HEK293 (cell line): ENCODE data around the gene NLGN3.

Source experiments
- CTCF ChIA-PET: fragments of 350-600 bp; formaldehyde crosslinking; extraction: SDS; loops from one replicate; lab custom pipeline; 2021; ENCODE audit warnings: antibody characterized with exemption; lab: Yijun Ruan, JAX
- POLR2A ChIA-PET: fragments of 300-600 bp; formaldehyde crosslinking; extraction: SDS; loops from one replicate; lab custom pipeline; 2020; ENCODE audit warnings: antibody characterized with exemption, inconsistent platforms; lab: Yijun Ruan, JAX
- H3K27ac ChIP-seq: fragments of 200-500 bp; sonication (Bioruptor generic); 2 replicates; pipeline ENCODE4 v1.5.1; 2014; ENCODE audit warnings: low read depth, low read length, control low read depth, inconsistent platforms; ENCODE audit errors: extremely low read depth
- H3K36me3 ChIP-seq, 2 experiments: fragments of 200-500 bp in 1 of 2; sonication (Bioruptor generic) in 1 of 2; 1 replicate in 1 of 2; 2 replicates in 1 of 2; pipeline ENCODE4 v1.5.1; 2014 to 2017; ENCODE audit warnings: inconsistent platforms in 2 of 2, low read length in 2 of 2; ENCODE audit not compliant: control insufficient read depth in 2 of 2, insufficient read depth in 1 of 2
- H3K4me1 ChIP-seq: fragments of 200-500 bp; sonication (Bioruptor generic); 2 replicates; pipeline ENCODE4 v1.5.1; 2014; ENCODE audit warnings: mild to moderate bottlenecking, low read length, inconsistent platforms; ENCODE audit not compliant: control insufficient read depth, insufficient read depth
- H3K4me3 ChIP-seq: 2 replicates; pipeline ENCODE4 v1.5.1; 2011; ENCODE audit warnings: low read depth, mild to moderate bottlenecking, control low read depth, low read length, moderate library complexity
- H3K9me3 ChIP-seq: fragments of 200-500 bp; sonication (Bioruptor generic); 2 replicates; pipeline ENCODE4 v1.5.1; 2014; ENCODE audit warnings: low read depth, low read length, inconsistent platforms; ENCODE audit not compliant: control insufficient read depth, insufficient read depth
- BCL11A ChIP-seq: fragments of 450-650 bp; formaldehyde crosslinking; IDR thresholded peaks from 2 replicates; pipeline ENCODE4 v1.5.1; 2016; ENCODE audit warnings: low read depth, missing biosample characterization, missing genetic modification characterization
- IKZF3 ChIP-seq: fragments of 450-650 bp; IDR thresholded peaks from 2 replicates; pipeline ENCODE4 v1.5.0; 2018; ENCODE audit warnings: missing biosample characterization, mild to moderate bottlenecking, missing genetic modification characterization, moderate library complexity
- MZF1 ChIP-seq: fragments of 450-650 bp; formaldehyde crosslinking; IDR thresholded peaks from 2 replicates; pipeline ENCODE4 v1.5.1; 2017; ENCODE audit warnings: missing biosample characterization, missing genetic modification characterization, borderline replicate concordance
- PRDM1 ChIP-seq: fragments of 450-650 bp; formaldehyde crosslinking; IDR thresholded peaks from 2 replicates; pipeline ENCODE4; 2016; ENCODE audit warnings: missing biosample characterization, missing genetic modification characterization
- PRDM2 ChIP-seq: fragments of 450-650 bp; formaldehyde crosslinking; IDR thresholded peaks from 2 replicates; pipeline ENCODE4 v1.5.1; 2016; ENCODE audit warnings: missing biosample characterization, missing genetic modification characterization, borderline replicate concordance
- ZBTB49 ChIP-seq: fragments of 450-650 bp; formaldehyde crosslinking; IDR thresholded peaks from 2 replicates; pipeline ENCODE4 v1.5.1; 2016; ENCODE audit warnings: missing biosample characterization, missing genetic modification characterization, low read depth
- ZBTB8A ChIP-seq: fragments of 450-650 bp; formaldehyde crosslinking; IDR thresholded peaks from 2 replicates; pipeline ENCODE4 v1.5.1; 2016; ENCODE audit warnings: missing biosample characterization, missing genetic modification characterization
- ZNF184 ChIP-seq: fragments of 450-650 bp; IDR thresholded peaks from 2 replicates; pipeline ENCODE4 v1.5.1; 2018; ENCODE audit warnings: missing biosample characterization, mild to moderate bottlenecking, missing genetic modification characterization
- ZNF280D ChIP-seq: fragments of 450-650 bp; formaldehyde crosslinking; IDR thresholded peaks from 2 replicates; pipeline ENCODE4 v1.5.1; 2016; ENCODE audit warnings: missing biosample characterization, missing genetic modification characterization
- ZNF404 ChIP-seq: fragments of 450-650 bp; formaldehyde crosslinking; IDR thresholded peaks from 2 replicates; pipeline ENCODE4 v1.5.1; 2017; ENCODE audit warnings: missing biosample characterization, missing genetic modification characterization
- ZNF580 ChIP-seq: fragments of 450-650 bp; formaldehyde crosslinking; IDR thresholded peaks from 2 replicates; pipeline ENCODE4 v1.5.1; 2016; ENCODE audit warnings: missing biosample characterization, missing genetic modification characterization
- ZNF664 ChIP-seq: fragments of 450-650 bp; formaldehyde crosslinking; IDR thresholded peaks from 2 replicates; pipeline ENCODE4 v1.5.1; 2016; ENCODE audit warnings: missing biosample characterization, missing genetic modification characterization
- ZNF707 ChIP-seq: fragments of 450-650 bp; formaldehyde crosslinking; IDR thresholded peaks from 2 replicates; pipeline ENCODE4 v1.5.1; 2016; ENCODE audit warnings: missing biosample characterization, missing genetic modification characterization

Gene NLGN3

GRCh38 chrX:71169586-71169985 lies 24.9 kb downstream of the NLGN3 start (continued):
- no peak for TF ChIP-seq BCL11A
- TF ChIP-seq MZF1 (tag by site-specific recombination), result no peak
- no peak for TF ChIP-seq IKZF3 (tag by site-specific recombination)
- no peak for TF ChIP-seq ZNF707 (tag by site-specific recombination)
- TF ChIP-seq PRDM1, result no peak
- no peak for TF ChIP-seq ZNF280D (tag by site-specific recombination)
- no peak for TF ChIP-seq PRDM2 (tag by site-specific recombination)
- TF ChIP-seq ZBTB8A, result no peak
- TF ChIP-seq, all 188 proteins: peak for 0

- H3K9me3 ChIP-seq, result no peaks in the 10 kb centered on the region; the same call in 1 of the 2 replicates
- no peaks in the 10 kb centered on the region for H3K4me1 ChIP-seq
- H3K4me3 ChIP-seq, result no peak overlapping the region
- ChIA-PET CTCF (interaction anchor here (0.8 kb wide), 1 partner anchor 9 kb away, joined by 3 read pairs; no protein-coding TSS in a partner anchor), POLR2A (no interaction called here)
- TF ChIP-seq ZNF707 (tag by site-specific recombination) (no peak), ZBTB49 (no peak), ZNF184 (tag by site-specific recombination) (no peak), ZNF580 (tag by site-specific recombination) (no peak), ZNF404 (no peak), ZNF664 (tag by site-specific recombination) (no peak)
- H3K27ac ChIP-seq, result no peak overlapping the region
- no peaks in the 10 kb centered on the region for H3K36me3 ChIP-seq
These were observed 26.0 kb downstream of the NLGN3 start for GRCh38 chrX:71170660-71171059.
